Mesendoderm (in vitro differentiated cells): ENCODE data around the gene DDX19B.
"Not testable (repeated sequence)": the region's sequence is repeated elsewhere in the genome, so short reads cannot be mapped to it uniquely, and the experiment has no call there.

ENCODE experiments used
- DNase-seq: peaks from one replicate; pipeline ENCODE4 v3.0.0; 2013
- H2AK5ac ChIP-seq: 2 replicates; pipeline ENCODE4 v1.6.1; 2013; ENCODE audit warnings: low read length, inconsistent platforms
- H2BK120ac ChIP-seq: 2 replicates; pipeline ENCODE4 v1.6.1; 2013; ENCODE audit warnings: low read depth, mild to moderate bottlenecking, low read length, moderate library complexity, mixed read lengths
- H2BK15ac ChIP-seq: replicated peaks from 2 replicates; pipeline ENCODE4 v1.6.1; 2013; ENCODE audit warnings: low read depth, mild to moderate bottlenecking, moderate library complexity
- H2BK5ac ChIP-seq: 2 replicates; pipeline ENCODE4 v1.6.1; 2013; ENCODE audit warnings: low read length, inconsistent platforms
- H3K18ac ChIP-seq: 2 replicates; pipeline ENCODE4 v1.6.1; 2013; ENCODE audit warnings: mild to moderate bottlenecking, low read length, mixed read lengths
- H3K23ac ChIP-seq: one replicate; pipeline ENCODE4 v1.6.1; 2013; ENCODE audit warnings: low read length
- H3K27ac ChIP-seq: 2 replicates; pipeline ENCODE4 v1.5.1; 2013; ENCODE audit warnings: low read depth, mild to moderate bottlenecking, inconsistent platforms, low read length, moderate library complexity
- H3K27me3 ChIP-seq: 2 replicates; pipeline ENCODE4 v1.6.1; 2013; ENCODE audit warnings: low read length, control low read depth, mild to moderate bottlenecking, inconsistent platforms; ENCODE audit not compliant: insufficient read depth, poor library complexity
- H3K36me3 ChIP-seq: 2 replicates; pipeline ENCODE4 v1.6.1; 2013; ENCODE audit warnings: low read length, inconsistent platforms; ENCODE audit not compliant: control insufficient read depth, insufficient read depth
- H3K4ac ChIP-seq: one replicate; pipeline ENCODE4 v1.6.1; 2013; ENCODE audit warnings: low read depth, mild to moderate bottlenecking, low read length, moderate library complexity
- H3K4me1 ChIP-seq: 2 replicates; pipeline ENCODE4 v1.6.1; 2013; ENCODE audit warnings: low read depth, low read length, inconsistent platforms; ENCODE audit not compliant: control insufficient read depth
- H3K4me2 ChIP-seq: 2 replicates; pipeline ENCODE4 v1.6.1; 2013; ENCODE audit warnings: low read length
- H3K4me3 ChIP-seq: 2 replicates; pipeline ENCODE4 v1.5.1; 2013; ENCODE audit warnings: mild to moderate bottlenecking, low read length
- H3K56ac ChIP-seq: one replicate; pipeline ENCODE4 v1.6.1; 2013; ENCODE audit warnings: low read length
- H3K79me1 ChIP-seq: 2 replicates; pipeline ENCODE4 v1.6.1; 2013; ENCODE audit warnings: low read length, inconsistent platforms
- H3K79me2 ChIP-seq: 2 replicates; pipeline ENCODE4 v1.6.1; 2013; ENCODE audit warnings: mild to moderate bottlenecking, low read length; ENCODE audit not compliant: control insufficient read depth, insufficient read depth
- H3K9ac ChIP-seq: 2 replicates; pipeline ENCODE4 v1.6.1; 2013; ENCODE audit warnings: low read length, inconsistent platforms
- H4K5ac ChIP-seq: one replicate; pipeline ENCODE4 v1.6.1; 2013; ENCODE audit warnings: low read length
- H4K8ac ChIP-seq: one replicate; pipeline ENCODE4 v1.6.1; 2013; ENCODE audit warnings: low read depth, mild to moderate bottlenecking, control low read depth, low read length, moderate library complexity
- WGBS: extraction: QIAGEN DNeasy Blood & Tissue Kit; methylation state at CpG from one replicate; pipeline ENCODE4 v1.1.7; 2013; ENCODE audit warnings: low lambda C conversion rate, missing lambda C conversion rate; ENCODE audit not compliant: insufficient coverage; ENCODE audit errors: extremely low coverage; 5-methylcytosine and 5-hydroxymethylcytosine counted together

The DDX19B gene

DNA sequence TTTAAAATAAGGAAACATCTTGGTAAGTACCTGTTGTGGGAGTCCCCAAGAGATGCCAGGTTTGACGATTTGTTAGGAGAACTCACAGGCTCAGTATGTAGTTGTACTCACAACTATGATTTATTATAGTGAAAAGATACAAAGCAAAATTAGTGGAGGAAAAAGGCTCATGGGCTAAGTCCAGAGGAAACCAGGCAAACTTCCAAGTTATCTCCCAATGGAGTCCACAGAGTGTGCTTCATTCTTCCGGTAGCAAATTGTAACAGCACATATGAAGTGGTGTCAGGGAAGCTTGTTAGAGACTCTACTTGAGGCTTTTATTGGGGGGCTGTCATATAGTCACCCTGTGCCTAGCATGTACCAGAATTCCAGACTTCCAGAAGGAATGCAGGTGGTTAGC, 50.0 kb downstream of the DDX19B start:
- Histone ChIP-seq H3K4me1 (no peaks in the 10 kb centered on the region), H3K27ac (no peak overlapping the region), H3K27me3 (no peaks in the 10 kb centered on the region), H3K23ac (no peak overlapping the region), H2BK120ac (no peak overlapping the region), H3K79me1 (peaks cover 7% of the 10 kb centered on the region), H3K4me3 (no peak overlapping the region), H2BK5ac (no peak overlapping the region), H3K4ac (no peak overlapping the region), H3K36me3 (peaks cover 3% of the 10 kb centered on the region), H3K79me2 (peaks cover 18% of the 10 kb centered on the region), H3K56ac (no peak overlapping the region), H4K8ac (no peak overlapping the region), H4K5ac (no peak overlapping the region), H3K4me2 (no peak overlapping the region), H3K18ac (no peak overlapping the region), H2AK5ac (no peak overlapping the region), H2BK15ac (no peak overlapping the region), H3K9ac (no peak overlapping the region)
- no peak for DNase-seq
- no CpG with 5 or more reads among the region's 2 CpGs for WGBS

DNA sequence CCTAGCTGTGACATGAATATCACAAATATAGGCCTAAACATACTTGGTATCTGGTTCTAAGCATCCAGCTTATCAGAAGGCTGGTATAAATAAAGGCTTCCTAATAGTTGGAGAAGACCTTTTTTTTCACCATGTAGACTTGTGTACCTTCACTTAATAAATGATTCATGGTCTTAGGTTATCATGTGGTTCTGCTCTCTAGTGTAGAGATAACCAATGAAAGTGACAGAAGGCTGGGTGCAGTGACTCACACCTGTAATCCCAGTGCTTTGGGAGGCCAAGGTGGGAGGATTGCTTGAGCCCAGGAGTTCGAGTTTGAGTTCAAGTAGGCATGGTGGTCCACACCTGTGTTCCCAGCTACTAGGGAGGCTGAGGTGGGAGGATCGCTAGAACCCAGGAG, 50.8 kb downstream of the DDX19B start:
- no peak overlapping the region for H2BK5ac ChIP-seq
- H3K79me2 ChIP-seq = peaks cover 18% of the 10 kb centered on the region
- no peak overlapping the region for H4K8ac ChIP-seq
- no peak overlapping the region for H3K9ac ChIP-seq
- no peak overlapping the region for H2AK5ac ChIP-seq
- H3K4me1 ChIP-seq = no peaks in the 10 kb centered on the region
- peaks cover 7% of the 10 kb centered on the region for H3K79me1 ChIP-seq
- H2BK15ac ChIP-seq = no peak overlapping the region
- H3K36me3 ChIP-seq = peaks cover 3% of the 10 kb centered on the region
- H3K4ac ChIP-seq = no peak overlapping the region
- H3K27me3 ChIP-seq = no peaks in the 10 kb centered on the region
- H3K18ac ChIP-seq = no peak overlapping the region
- no peak overlapping the region for H3K56ac ChIP-seq
- DNase-seq = no peak
- H3K4me2 ChIP-seq = no peak overlapping the region
- no peak overlapping the region for H3K4me3 ChIP-seq
- no peak overlapping the region for H3K23ac ChIP-seq
- H3K27ac ChIP-seq = no peak overlapping the region
- H4K5ac ChIP-seq = no peak overlapping the region
- no CpG with 5 or more reads among the region's 2 CpGs for WGBS
- no peak overlapping the region for H2BK120ac ChIP-seq

- no peak overlapping the region for H2BK120ac ChIP-seq
- H3K4me2 ChIP-seq = no peak overlapping the region
- H3K4me1 ChIP-seq = no peaks in the 10 kb centered on the region
- no peak overlapping the region for H3K27ac ChIP-seq
- H3K9ac ChIP-seq = no peak overlapping the region
- no CpG with 5 or more reads among the region's 7 CpGs for WGBS
- no peak overlapping the region for H2BK15ac ChIP-seq
- no peak overlapping the region for H2BK5ac ChIP-seq
- no peak for DNase-seq
- no peak overlapping the region for H4K5ac ChIP-seq
- no peaks in the 10 kb centered on the region for H3K79me2 ChIP-seq
- H3K79me1 ChIP-seq = no peaks in the 10 kb centered on the region
- no peak overlapping the region for H3K4ac ChIP-seq
- no peak overlapping the region for H2AK5ac ChIP-seq
- H3K27me3 ChIP-seq = no peaks in the 10 kb centered on the region
- no peak overlapping the region for H3K4me3 ChIP-seq
- H3K23ac ChIP-seq = no peak overlapping the region
- no peak overlapping the region for H4K8ac ChIP-seq
- H3K56ac ChIP-seq = no peak overlapping the region
- no peak overlapping the region for H3K18ac ChIP-seq
- peaks cover 6% of the 10 kb centered on the region for H3K36me3 ChIP-seq
Measured at GRCh38 chr16:70359552-70359951, 60.6 kb downstream of the DDX19B start.

DNA sequence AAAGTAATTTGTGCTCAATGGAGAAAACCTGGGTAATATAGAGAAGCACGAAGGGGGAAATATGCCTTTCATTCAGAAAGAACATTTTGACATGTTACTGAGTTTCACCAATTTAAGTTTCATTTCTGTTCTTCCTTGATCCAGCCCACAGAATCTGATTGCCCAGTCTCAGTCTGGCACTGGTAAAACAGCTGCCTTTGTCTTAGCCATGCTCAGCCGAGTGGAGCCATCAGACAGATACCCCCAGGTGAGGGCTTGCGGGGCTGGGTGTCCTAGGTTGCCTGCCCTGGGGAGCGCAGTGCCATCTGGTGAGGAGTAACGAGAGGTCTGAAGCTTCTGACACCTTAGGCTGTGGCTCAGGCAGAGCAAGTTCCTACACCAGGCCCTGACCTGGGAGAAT, 65.4 kb downstream of the DDX19B start:
- Histone ChIP-seq H3K18ac (no peak overlapping the region), H4K8ac (no peak overlapping the region), H3K79me2 (no peaks in the 10 kb centered on the region), H3K23ac (no peak overlapping the region), H4K5ac (no peak overlapping the region), H3K4me2 (no peak overlapping the region), H3K4me1 (no peaks in the 10 kb centered on the region), H2BK5ac (no peak overlapping the region), H3K27ac (no peak overlapping the region), H3K9ac (no peak overlapping the region), H3K4me3 (no peak overlapping the region), H2BK120ac (no peak overlapping the region), H3K36me3 (peaks cover 7% of the 10 kb centered on the region), H3K27me3 (no peaks in the 10 kb centered on the region), H3K79me1 (no peaks in the 10 kb centered on the region), H3K56ac (no peak overlapping the region), H2AK5ac (no peak overlapping the region), H2BK15ac (no peak overlapping the region), H3K4ac (no peak overlapping the region)
- no CpG with 5 or more reads among the region's 5 CpGs for WGBS
- no peak for DNase-seq

- not testable (repeated sequence) for H3K4me2 ChIP-seq, H3K4me1 ChIP-seq, H3K18ac ChIP-seq, H3K9ac ChIP-seq, H4K8ac ChIP-seq, H3K56ac ChIP-seq, H2AK5ac ChIP-seq, H2BK5ac ChIP-seq, H3K27ac ChIP-seq, H3K79me2 ChIP-seq, H3K23ac ChIP-seq, H2BK15ac ChIP-seq, H3K27me3 ChIP-seq, H3K79me1 ChIP-seq, H4K5ac ChIP-seq, H3K4me3 ChIP-seq, H3K4ac ChIP-seq, H2BK120ac ChIP-seq
- H3K36me3 ChIP-seq = peaks cover 14% of the 10 kb centered on the region
- peak; percentile 27 for DNase-seq
- WGBS = no CpG with 5 or more reads among the region's 10 CpGs
Measured at GRCh38 chr16:70370145-70370544, 71.2 kb downstream of the DDX19B start.

GRCh38 chr16:70370924-70371323, 71.9 kb downstream of the DDX19B start:
- no peak overlapping the region for H2AK5ac ChIP-seq
- DNase-seq = no peak
- H3K9ac ChIP-seq = no peak overlapping the region
- no peak overlapping the region for H3K4me2 ChIP-seq
- H3K79me2 ChIP-seq = no peaks in the 10 kb centered on the region
- H3K79me1 ChIP-seq = no peaks in the 10 kb centered on the region
- H4K8ac ChIP-seq = no peak overlapping the region
- H3K4me3 ChIP-seq = no peak overlapping the region
- H3K36me3 ChIP-seq = peaks cover 14% of the 10 kb centered on the region
- H3K27ac ChIP-seq = no peak overlapping the region
- H3K23ac ChIP-seq = no peak overlapping the region
- H3K4ac ChIP-seq = no peak overlapping the region
- no peak overlapping the region for H2BK120ac ChIP-seq
- no peak overlapping the region for H3K56ac ChIP-seq
- H4K5ac ChIP-seq = no peak overlapping the region
- no CpG with 5 or more reads among the region's 10 CpGs for WGBS
- H2BK15ac ChIP-seq = no peak overlapping the region
- no peak overlapping the region for H3K18ac ChIP-seq
- no peaks in the 10 kb centered on the region for H3K27me3 ChIP-seq
- H3K4me1 ChIP-seq = no peaks in the 10 kb centered on the region
- H2BK5ac ChIP-seq = no peak overlapping the region
